Measurements from ENCODE around the gene SRC. TPM values are rescaled to one million over a fixed set of nuclear protein-coding genes. Genes with fewer than 3 reads are reported as not detected.

SRC gene
- total RNA-seq, 1 donor from 2014 or later: 49.7 TPM

- Histone ChIP-seq H3K36me3 (ENCODE audit: control insufficient read depth, insufficient read depth, low read length) (peaks cover 2% of the 10 kb centered on the region), H3K4me3 (ENCODE audit: low read depth, low read length) (no peak overlapping the region), H3K27me3 (ENCODE audit: control insufficient read depth, insufficient read depth, low read length) (no peaks in the 10 kb centered on the region)
- TF ChIP-seq CTCF (IDR thresholded peaks at IDR 0.05; ENCODE audit: insufficient read depth, low read length, poor library complexity, severe bottlenecking): no peak
- no peak for DNase-seq (ENCODE audit: low read depth)
Measured at GRCh38 chr20:37378785-37379598, 33.1 kb downstream of the SRC start.

DNA sequence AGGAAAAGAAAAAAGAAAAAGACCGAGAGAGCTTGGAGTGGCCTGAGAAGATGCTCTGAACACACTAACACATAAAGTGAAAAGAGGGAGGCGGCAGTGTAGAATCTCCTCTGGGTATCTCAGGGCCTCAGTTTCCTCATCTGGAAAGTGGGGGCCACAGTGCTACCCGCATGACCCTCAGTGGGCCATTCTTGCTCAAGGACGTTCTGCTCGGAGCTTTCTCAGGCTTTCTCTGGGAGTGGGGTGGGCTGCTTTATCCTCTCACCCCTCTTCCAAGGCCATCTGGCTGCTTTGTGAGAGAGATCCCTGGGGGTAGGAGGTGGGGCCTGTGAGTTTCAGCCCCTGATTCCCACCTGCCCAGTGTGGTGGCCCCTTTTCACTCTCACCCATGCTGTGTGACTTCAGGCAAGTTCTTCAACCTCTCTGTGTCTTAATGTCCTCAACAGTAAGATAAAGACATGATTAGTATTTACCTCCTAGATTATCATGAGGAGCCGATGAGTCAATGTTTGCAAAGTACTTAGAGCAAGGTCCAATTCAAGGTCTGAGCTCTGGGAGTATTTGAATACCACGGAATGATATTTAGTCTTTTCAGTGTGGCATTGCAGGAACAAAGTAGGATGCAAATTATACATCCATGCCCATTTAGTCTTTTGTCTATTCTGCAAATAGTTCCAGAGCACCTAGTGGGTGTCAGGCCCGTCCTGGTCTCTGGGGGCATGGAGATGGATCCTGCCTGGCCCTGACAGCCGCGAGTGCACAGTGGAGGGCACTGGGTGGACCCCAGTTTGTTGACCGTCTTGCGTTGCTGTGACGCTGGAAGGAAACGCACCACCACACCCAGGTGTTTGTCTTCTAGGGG, 34.3 kb downstream of the SRC start:
- Histone ChIP-seq H3K36me3 (ENCODE audit: control insufficient read depth, insufficient read depth, low read length) (peaks cover 4% of the 10 kb centered on the region), H3K4me3 (ENCODE audit: low read depth, low read length) (no peak overlapping the region), H3K27me3 (ENCODE audit: control insufficient read depth, insufficient read depth, low read length) (no peaks in the 10 kb centered on the region)
- DNase-seq (ENCODE audit: low read depth): no peak
- TF ChIP-seq CTCF (IDR thresholded peaks at IDR 0.05; ENCODE audit: insufficient read depth, low read length, poor library complexity, severe bottlenecking): no peak

DNA sequence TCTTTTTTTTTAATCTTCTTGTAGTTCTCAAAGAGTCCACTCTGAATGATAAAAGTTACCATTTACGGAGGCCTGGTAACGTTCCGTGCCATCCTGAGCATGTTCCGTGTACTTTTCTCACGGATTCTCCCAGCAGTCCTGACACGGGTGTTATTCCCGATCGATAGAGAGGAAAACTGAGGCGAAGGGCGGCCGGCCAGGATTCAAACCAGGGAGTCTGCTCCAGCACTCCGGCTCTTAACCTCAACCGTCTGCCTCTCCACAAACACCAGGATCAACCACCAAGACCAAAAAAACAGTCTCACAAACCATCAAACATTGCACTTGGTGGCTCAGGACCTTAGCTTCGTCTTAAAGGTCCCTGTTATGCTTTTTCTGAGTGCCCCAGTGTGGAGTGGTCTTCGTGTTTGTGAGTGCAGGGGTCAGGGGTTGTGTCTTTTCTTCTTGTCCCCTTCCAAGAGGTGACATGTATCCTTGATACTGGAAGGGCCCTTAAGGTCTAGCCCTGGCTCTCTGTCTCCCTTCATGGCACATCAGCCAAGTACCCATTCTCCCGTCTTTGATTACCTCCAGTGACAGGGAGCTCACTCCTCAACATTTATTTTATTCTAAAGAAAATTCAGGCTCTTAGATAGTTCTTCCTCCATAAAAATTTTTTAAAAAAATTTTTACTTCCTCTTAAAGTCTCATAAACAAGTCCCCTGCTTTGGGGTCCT, 35.1 kb downstream of the SRC start:
- no peak overlapping the region for H3K4me3 ChIP-seq (ENCODE audit: low read depth, low read length)
- no peak for TF ChIP-seq CTCF (IDR thresholded peaks at IDR 0.05; ENCODE audit: insufficient read depth, low read length, poor library complexity, severe bottlenecking)
- no peaks in the 10 kb centered on the region for H3K27me3 ChIP-seq (ENCODE audit: control insufficient read depth, insufficient read depth, low read length)
- no peak for DNase-seq (ENCODE audit: low read depth)
- peaks cover 4% of the 10 kb centered on the region for H3K36me3 ChIP-seq (ENCODE audit: control insufficient read depth, insufficient read depth, low read length)

DNA sequence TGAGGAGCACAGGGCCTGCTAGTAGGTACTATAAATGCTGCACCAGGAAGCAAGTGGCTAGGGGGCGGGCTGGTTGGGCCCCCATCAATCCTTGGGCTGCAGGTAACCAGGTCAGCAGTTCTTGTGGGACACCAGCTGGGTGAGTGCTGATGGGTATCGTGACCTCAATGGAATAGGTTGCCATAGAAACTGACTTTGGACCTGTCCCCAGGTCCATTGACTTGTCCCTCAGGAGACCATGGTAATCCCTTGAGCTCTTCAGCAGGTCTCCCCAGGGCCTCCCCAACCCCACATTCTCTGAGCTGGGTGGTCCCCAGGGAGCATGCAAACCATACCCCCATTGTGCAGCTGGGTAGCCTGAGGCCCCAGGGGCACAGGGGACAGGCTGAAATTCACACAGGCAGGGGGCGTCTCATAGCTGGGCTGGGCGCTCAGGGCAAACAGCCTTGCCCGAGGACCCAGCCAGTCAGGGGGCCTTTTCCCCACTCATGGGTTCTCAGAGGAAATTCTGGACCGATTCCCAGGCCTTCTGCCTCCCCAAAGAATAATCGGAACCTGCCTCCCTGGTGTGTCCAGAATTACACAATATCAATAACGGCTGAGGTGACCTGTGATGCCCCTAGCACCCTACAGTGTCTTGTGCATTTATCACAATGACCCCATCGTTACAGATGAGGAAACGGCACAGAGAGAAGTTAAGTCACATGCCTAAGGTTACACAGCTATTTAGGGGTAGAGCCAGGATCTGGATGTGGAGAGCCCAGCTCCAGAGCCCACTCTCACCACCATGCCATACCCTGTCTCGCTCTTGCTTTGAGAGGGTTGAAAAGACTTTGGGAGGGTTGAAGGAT, 35.9 kb downstream of the SRC start:
- TF ChIP-seq CTCF (IDR thresholded peaks at IDR 0.05; ENCODE audit: insufficient read depth, low read length, poor library complexity, severe bottlenecking): no peak
- no peak for DNase-seq (ENCODE audit: low read depth)
- Histone ChIP-seq H3K36me3 (ENCODE audit: control insufficient read depth, insufficient read depth, low read length) (peaks cover 2% of the 10 kb centered on the region), H3K27me3 (ENCODE audit: control insufficient read depth, insufficient read depth, low read length) (no peaks in the 10 kb centered on the region), H3K4me3 (ENCODE audit: low read depth, low read length) (no peak overlapping the region)

DNA sequence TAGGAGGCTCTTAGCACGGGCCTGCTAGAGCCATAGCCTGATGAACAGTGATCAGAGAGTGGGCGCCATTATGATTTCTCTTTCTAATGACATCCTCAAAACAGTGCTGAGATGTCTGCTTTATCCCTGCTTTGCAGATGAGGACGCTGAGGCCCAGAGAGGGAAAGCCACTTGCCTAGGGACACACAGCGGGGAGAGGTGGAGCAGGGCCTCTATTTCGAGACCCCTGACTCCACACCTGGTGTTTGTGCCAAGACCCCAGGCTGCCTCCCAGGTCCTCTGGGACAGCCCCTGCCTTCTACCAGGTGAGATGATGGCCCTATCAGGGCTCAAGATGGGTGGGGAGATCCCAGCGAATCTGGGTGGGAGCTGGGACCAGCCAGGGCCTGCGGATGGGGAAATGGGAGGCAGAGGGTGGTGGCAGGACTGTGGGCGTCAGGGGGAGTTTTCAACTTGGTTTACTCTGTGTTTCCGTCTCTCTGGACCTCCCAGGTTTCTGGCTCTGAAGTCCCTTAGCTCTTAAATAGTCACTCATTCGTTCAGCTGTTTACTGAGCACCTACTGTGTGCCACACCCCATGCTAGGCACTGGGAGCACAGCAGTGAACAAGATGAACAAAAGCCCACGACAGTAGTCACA, 36.7 kb downstream of the SRC start:
- no peak for TF ChIP-seq CTCF (IDR thresholded peaks at IDR 0.05; ENCODE audit: insufficient read depth, low read length, poor library complexity, severe bottlenecking)
- Histone ChIP-seq H3K27me3 (ENCODE audit: control insufficient read depth, insufficient read depth, low read length) (no peaks in the 10 kb centered on the region), H3K4me3 (ENCODE audit: low read depth, low read length) (no peak overlapping the region), H3K36me3 (ENCODE audit: control insufficient read depth, insufficient read depth, low read length) (peaks cover 3% of the 10 kb centered on the region)
- DNase-seq (ENCODE audit: low read depth): no peak

Data from kidney epithelial cell (primary cell).